ENCODE results near the gene SENP1.

The SENP1 gene

DNA sequence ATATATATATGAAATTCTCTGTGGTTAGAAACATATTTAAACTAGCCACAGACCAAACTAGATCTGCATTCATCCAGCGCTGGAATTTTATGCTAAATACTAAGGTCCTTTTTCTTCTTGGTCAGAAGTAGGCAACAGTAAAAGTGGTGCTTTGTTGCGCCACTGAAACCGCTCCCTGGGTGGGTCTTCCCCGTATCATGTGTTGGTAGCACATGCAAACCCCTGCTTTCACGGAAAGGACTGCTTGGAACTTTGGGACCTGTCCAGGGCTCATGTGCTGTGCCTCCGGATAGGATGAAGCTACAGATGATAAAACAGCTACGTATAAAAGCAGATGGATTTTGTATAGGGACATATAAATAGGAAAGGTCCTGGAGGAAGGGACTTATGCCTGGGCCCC lies 61.5 kb downstream of the SENP1 start:
- no peaks in the 10 kb centered on the region for H3K4me1 ChIP-seq (ENCODE audit: insufficient read depth, insufficient read length)
- no peak for TF ChIP-seq YY1 (IDR thresholded peaks at IDR 0.05; ENCODE audit: insufficient read depth, insufficient read length)
- no peak for TF ChIP-seq SUZ12 (IDR thresholded peaks at IDR 0.05; ENCODE audit: extremely low read depth, insufficient read depth, insufficient read length)
- no peak for TF ChIP-seq ZNF274 (IDR thresholded peaks at IDR 0.05; ENCODE audit: low read depth, low read length)
- H3K9ac ChIP-seq (ENCODE audit: insufficient read length, low read depth), result no peak overlapping the region
- no peak for DNase-seq (ENCODE audit: low read depth, low spot score)
- peaks cover 57% of the 10 kb centered on the region for H3K36me3 ChIP-seq (ENCODE audit: insufficient read depth, insufficient read length, low read length)
- no peaks in the 10 kb centered on the region for H3K9me3 ChIP-seq (ENCODE audit: insufficient read depth, low read length)
- H3K27me3 ChIP-seq (ENCODE audit: insufficient read depth, insufficient read length), result no peaks in the 10 kb centered on the region
- H3K4me3 ChIP-seq (ENCODE audit: insufficient read length, low read depth), result no peak overlapping the region

DNA sequence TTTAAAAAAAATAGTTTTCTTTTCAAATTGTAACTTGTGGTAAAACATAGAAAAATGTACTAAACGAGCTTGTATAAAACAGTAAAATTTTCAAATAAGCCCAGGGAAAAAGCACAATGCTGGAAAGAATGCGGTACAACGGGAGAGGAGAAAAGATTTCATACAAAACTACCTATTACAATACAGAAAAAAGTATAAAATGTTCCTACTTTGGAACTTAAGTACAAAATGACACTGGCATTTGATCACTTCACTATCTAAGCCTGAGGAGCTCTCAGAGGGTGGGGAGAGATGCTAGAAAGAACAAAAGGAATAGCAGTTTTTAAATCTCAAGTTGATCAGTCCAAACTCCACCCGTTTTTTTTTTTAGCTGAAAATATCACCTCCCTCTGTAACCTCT lies 62.1 kb downstream of the SENP1 start:
- Histone ChIP-seq H3K36me3 (ENCODE audit: insufficient read depth, insufficient read length, low read length) (peaks cover 52% of the 10 kb centered on the region), H3K4me1 (ENCODE audit: insufficient read depth, insufficient read length) (peaks cover 1% of the 10 kb centered on the region), H3K4me3 (ENCODE audit: insufficient read length, low read depth) (no peak overlapping the region), H3K9me3 (ENCODE audit: insufficient read depth, low read length) (no peaks in the 10 kb centered on the region), H3K27me3 (ENCODE audit: insufficient read depth, insufficient read length) (no peaks in the 10 kb centered on the region), H3K9ac (ENCODE audit: insufficient read length, low read depth) (no peak overlapping the region)
- DNase-seq (ENCODE audit: low read depth, low spot score), result no peak
- no peak for TF ChIP-seq SUZ12 (IDR thresholded peaks at IDR 0.05; ENCODE audit: extremely low read depth, insufficient read depth, insufficient read length)
- TF ChIP-seq YY1 (IDR thresholded peaks at IDR 0.05; ENCODE audit: insufficient read depth, insufficient read length), result no peak
- no peak for TF ChIP-seq ZNF274 (IDR thresholded peaks at IDR 0.05; ENCODE audit: low read depth, low read length)

DNA sequence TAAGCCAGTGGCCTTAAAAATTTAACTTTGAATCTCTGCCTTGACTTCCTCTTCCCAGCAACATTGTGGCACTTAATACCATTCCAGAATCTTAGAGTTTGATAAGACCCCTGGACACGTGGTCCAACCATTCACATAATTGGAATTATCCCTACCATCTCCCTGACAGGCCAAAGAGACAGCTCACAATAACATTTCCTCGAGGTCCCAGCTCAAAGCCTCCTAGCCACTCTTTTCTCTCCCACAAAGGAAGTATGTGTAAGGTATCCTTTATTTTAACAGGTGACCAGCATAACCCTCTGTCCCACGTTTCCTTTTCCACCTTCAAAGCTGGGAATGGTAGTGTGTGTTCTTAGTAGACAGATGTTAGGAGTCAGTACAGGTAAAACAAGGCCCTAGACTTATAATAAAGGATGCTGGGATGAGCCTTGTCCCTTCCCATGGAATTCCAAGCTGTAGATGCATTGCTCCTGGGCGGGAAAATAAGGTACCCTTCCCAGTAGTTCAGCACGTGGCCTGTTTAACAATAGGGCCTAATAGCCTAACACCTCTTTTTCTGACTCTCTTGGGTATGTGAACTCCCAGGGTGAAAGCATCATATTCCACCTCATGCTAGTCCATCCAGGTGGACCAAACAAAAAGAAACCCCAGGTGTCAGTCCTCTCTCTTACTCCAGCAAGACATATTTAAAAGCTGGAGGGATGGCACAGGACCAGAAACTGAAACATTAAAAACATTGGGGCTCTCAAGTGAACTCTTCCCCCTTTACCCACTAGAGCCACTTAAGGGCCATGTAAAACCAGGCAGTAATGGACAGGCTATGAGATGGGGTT lies 64.1 kb downstream of the SENP1 start:
- Histone ChIP-seq H3K36me3 (ENCODE audit: insufficient read depth, insufficient read length, low read length) (peaks cover 37% of the 10 kb centered on the region), H3K4me1 (ENCODE audit: insufficient read depth, insufficient read length) (peaks cover 12% of the 10 kb centered on the region)
- DNase-seq (ENCODE audit: low read depth, low spot score), result no peak

DNA sequence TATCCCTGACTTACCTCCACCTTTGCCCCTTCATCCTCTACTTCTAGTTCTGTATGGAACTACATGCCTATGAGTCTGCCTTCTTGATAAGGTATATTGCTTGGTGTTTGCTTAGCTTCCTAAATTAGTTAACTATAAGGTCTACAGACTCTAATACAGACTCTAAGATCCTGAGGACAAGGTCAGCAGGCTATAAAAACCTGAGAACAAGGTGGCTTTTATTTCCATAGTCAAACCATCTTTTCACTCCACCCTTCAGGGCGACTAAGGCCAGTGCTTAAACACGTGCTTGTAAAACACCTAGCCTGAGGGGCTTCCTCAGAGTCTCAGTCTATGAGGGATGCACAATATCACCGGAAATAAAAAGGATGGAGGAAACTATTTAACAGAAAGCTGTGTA lies 65.5 kb downstream of the SENP1 start:
- peaks cover 23% of the 10 kb centered on the region for H3K36me3 ChIP-seq (ENCODE audit: insufficient read depth, insufficient read length, low read length)
- DNase-seq (ENCODE audit: low read depth, low spot score), result no peak
- no peak overlapping the region for H3K4me3 ChIP-seq (ENCODE audit: insufficient read length, low read depth)
- peaks cover 10% of the 10 kb centered on the region for H3K27me3 ChIP-seq (ENCODE audit: insufficient read depth, insufficient read length)
- TF ChIP-seq SUZ12 (IDR thresholded peaks at IDR 0.05; ENCODE audit: extremely low read depth, insufficient read depth, insufficient read length), result no peak
- no peaks in the 10 kb centered on the region for H3K9me3 ChIP-seq (ENCODE audit: insufficient read depth, low read length)
- peaks cover 15% of the 10 kb centered on the region for H3K4me1 ChIP-seq (ENCODE audit: insufficient read depth, insufficient read length)
- no peak overlapping the region for H3K9ac ChIP-seq (ENCODE audit: insufficient read length, low read depth)

More for the DNA sequence above, 64.1 kb downstream of the SENP1 start:
- Histone ChIP-seq H3K9me3 (ENCODE audit: insufficient read depth, low read length) (no peaks in the 10 kb centered on the region), H3K9ac (ENCODE audit: insufficient read length, low read depth) (no peak overlapping the region), H3K4me3 (ENCODE audit: insufficient read length, low read depth) (no peak overlapping the region), H3K27me3 (ENCODE audit: insufficient read depth, insufficient read length) (no peaks in the 10 kb centered on the region)
- TF ChIP-seq YY1 (IDR thresholded peaks at IDR 0.05; ENCODE audit: insufficient read depth, insufficient read length) (no peak), SUZ12 (IDR thresholded peaks at IDR 0.05; ENCODE audit: extremely low read depth, insufficient read depth, insufficient read length) (no peak), ZNF274 (IDR thresholded peaks at IDR 0.05; ENCODE audit: low read depth, low read length) (no peak)

DNA sequence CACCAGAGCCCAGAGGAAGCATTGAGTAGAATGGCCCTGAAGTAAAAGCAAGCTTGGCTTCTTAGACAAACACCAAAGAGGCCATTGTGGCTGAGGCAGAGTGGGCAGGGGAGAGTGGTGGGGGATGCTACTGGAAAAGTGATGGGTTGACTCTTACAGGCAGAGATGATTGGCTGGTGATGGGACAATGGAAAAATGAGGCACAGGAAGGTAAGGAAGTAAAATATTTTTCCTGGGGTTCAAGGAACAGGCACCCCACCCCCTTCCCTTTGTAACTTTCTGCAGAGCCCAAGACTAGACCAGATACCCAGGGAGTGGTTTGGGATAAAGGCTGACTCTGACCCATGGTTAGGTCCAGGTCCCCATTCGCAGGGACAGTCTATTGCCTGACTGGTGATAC lies 66.7 kb downstream of the SENP1 start:
- DNase-seq (ENCODE audit: low read depth, low spot score), result no peak
- peaks cover 11% of the 10 kb centered on the region for H3K36me3 ChIP-seq (ENCODE audit: insufficient read depth, insufficient read length, low read length)
- H3K27me3 ChIP-seq (ENCODE audit: insufficient read depth, insufficient read length), result peaks cover 22% of the 10 kb centered on the region
- no peak for TF ChIP-seq YY1 (IDR thresholded peaks at IDR 0.05; ENCODE audit: insufficient read depth, insufficient read length)
- TF ChIP-seq ZNF274 (IDR thresholded peaks at IDR 0.05; ENCODE audit: low read depth, low read length), result no peak
- no peak for TF ChIP-seq SUZ12 (IDR thresholded peaks at IDR 0.05; ENCODE audit: extremely low read depth, insufficient read depth, insufficient read length)
- peaks cover 15% of the 10 kb centered on the region for H3K4me1 ChIP-seq (ENCODE audit: insufficient read depth, insufficient read length)
- no peak overlapping the region for H3K9ac ChIP-seq (ENCODE audit: insufficient read length, low read depth)
- H3K9me3 ChIP-seq (ENCODE audit: insufficient read depth, low read length), result no peaks in the 10 kb centered on the region
- no peak overlapping the region for H3K4me3 ChIP-seq (ENCODE audit: insufficient read length, low read depth)

DNA sequence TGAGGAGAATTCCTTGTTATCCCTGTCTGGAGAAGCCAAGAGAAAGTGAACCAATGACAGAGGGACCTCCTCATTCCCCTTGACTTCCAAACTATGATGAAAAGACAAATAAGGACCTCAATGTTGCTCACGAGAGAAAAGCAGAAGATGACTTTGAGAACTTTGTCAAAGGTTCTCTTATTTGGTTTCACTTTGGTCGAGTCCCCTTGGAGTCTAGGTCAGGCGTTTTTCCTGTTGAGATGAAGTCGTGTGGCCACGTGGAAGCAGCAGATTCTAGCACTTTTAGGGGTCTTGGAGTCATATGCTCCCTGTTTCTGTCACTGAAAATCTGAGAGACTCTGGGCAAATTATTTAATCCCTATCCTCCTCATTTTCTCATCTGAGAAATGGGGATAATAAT lies 67.8 kb downstream of the SENP1 start:
- H3K27me3 ChIP-seq (ENCODE audit: insufficient read depth, insufficient read length), result peaks cover 33% of the 10 kb centered on the region
- H3K4me3 ChIP-seq (ENCODE audit: insufficient read length, low read depth), result peak overlapping the region; percentile 0
- H3K4me1 ChIP-seq (ENCODE audit: insufficient read depth, insufficient read length), result peaks cover 15% of the 10 kb centered on the region
- peak overlapping the region; percentile 51 for H3K9ac ChIP-seq (ENCODE audit: insufficient read length, low read depth)
- TF ChIP-seq ZNF274 (IDR thresholded peaks at IDR 0.05; ENCODE audit: low read depth, low read length) (no peak), YY1 (IDR thresholded peaks at IDR 0.05; ENCODE audit: insufficient read depth, insufficient read length) (no peak), SUZ12 (IDR thresholded peaks at IDR 0.05; ENCODE audit: extremely low read depth, insufficient read depth, insufficient read length) (no peak)
- no peaks in the 10 kb centered on the region for H3K9me3 ChIP-seq (ENCODE audit: insufficient read depth, low read length)
- DNase-seq (ENCODE audit: low read depth, low spot score), result no peak
- H3K36me3 ChIP-seq (ENCODE audit: insufficient read depth, insufficient read length, low read length), result peaks cover 6% of the 10 kb centered on the region

DNA sequence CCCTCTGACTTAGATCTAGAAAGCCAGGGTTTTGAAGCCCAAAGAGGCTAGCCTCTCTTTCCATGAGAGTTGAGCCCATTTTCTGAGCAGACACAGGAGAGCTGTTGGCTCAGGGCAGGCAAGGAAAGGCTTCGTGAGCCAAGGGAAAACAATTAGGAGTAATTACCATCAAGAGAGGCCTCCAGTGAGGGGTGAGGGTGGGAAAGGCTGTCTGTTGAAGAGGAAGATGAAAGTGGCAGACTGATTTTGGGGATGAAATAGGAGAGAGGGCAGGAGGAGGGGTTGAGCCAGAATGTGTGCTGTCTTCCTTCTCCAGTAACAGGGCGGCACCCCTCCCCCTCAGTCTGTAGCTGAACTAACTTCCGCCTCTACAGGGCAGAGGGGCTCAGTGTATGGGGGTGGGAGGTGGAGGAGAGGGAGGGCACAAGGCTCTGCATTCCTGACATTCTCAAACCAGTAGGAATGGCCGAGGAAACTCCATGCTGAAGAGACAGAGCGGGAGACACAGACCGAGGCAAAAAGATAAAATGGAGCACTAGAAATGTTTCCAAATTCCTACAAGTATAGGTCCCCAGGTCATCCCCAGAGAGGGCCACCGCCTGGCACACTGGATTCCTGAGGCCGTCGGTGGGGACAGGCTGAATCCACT lies 68.5 kb downstream of the SENP1 start:
- Histone ChIP-seq H3K36me3 (ENCODE audit: insufficient read depth, insufficient read length, low read length) (peaks cover under 1% of the 10 kb centered on the region), H3K9me3 (ENCODE audit: insufficient read depth, low read length) (no peaks in the 10 kb centered on the region), H3K4me3 (ENCODE audit: insufficient read length, low read depth) (peak overlapping the region; percentile 0), H3K27me3 (ENCODE audit: insufficient read depth, insufficient read length) (peaks cover 39% of the 10 kb centered on the region), H3K4me1 (ENCODE audit: insufficient read depth, insufficient read length) (peaks cover 15% of the 10 kb centered on the region), H3K9ac (ENCODE audit: insufficient read length, low read depth) (peak overlapping the region; percentile 51)
- DNase-seq (ENCODE audit: low read depth, low spot score), result peak; percentile 97
- TF ChIP-seq YY1 (IDR thresholded peaks at IDR 0.05; ENCODE audit: insufficient read depth, insufficient read length) (no peak), ZNF274 (IDR thresholded peaks at IDR 0.05; ENCODE audit: low read depth, low read length) (no peak), SUZ12 (IDR thresholded peaks at IDR 0.05; ENCODE audit: extremely low read depth, insufficient read depth, insufficient read length) (no peak)

Data from NT2/D1 (cell line).